AG10803 (cell line): ENCODE results near the gene KARS1.

Experiments used
- DNase-seq: peaks from one replicate; pipeline ENCODE4 v3.0.0; 2010; ENCODE audit warnings: low read depth
- H3K4me3 ChIP-seq: 2 replicates; pipeline ENCODE4 v1.5.1; 2011; ENCODE audit warnings: mild to moderate bottlenecking, low read length, control low read depth
- TF ChIP-seq, protein P1 (sequence below): conservative IDR thresholded peaks from 2 replicates; pipeline ENCODE4 v1.5.1; 2011; ENCODE audit warnings: mild to moderate bottlenecking, low read length, control low read depth, inconsistent platforms

The KARS1 gene

DNA sequence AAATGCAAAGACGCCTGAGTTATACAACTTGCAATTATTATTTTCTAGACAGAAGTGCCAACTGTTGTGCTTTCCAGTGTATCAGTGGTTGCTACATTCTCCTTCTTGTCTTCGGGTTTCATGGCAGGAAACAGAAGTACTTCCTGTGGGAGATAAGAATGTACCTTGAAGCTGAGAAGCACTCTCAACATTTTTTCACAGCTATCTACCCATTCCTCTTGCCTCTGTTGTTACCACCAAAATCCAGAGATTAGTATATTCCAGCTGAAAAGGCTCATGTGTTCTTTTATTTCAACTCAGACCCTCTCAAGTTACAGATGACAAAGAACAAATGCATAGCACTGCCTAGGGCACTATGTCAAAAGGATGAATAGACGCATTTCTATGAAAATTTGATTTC lies 19.6 kb downstream of the KARS1 start:
- no peak overlapping the region for H3K4me3 ChIP-seq
- TF ChIP-seq, protein P1, sequence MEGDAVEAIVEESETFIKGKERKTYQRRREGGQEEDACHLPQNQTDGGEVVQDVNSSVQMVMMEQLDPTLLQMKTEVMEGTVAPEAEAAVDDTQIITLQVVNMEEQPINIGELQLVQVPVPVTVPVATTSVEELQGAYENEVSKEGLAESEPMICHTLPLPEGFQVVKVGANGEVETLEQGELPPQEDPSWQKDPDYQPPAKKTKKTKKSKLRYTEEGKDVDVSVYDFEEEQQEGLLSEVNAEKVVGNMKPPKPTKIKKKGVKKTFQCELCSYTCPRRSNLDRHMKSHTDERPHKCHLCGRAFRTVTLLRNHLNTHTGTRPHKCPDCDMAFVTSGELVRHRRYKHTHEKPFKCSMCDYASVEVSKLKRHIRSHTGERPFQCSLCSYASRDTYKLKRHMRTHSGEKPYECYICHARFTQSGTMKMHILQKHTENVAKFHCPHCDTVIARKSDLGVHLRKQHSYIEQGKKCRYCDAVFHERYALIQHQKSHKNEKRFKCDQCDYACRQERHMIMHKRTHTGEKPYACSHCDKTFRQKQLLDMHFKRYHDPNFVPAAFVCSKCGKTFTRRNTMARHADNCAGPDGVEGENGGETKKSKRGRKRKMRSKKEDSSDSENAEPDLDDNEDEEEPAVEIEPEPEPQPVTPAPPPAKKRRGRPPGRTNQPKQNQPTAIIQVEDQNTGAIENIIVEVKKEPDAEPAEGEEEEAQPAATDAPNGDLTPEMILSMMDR, result no peak
- DNase-seq, result no peak

DNA sequence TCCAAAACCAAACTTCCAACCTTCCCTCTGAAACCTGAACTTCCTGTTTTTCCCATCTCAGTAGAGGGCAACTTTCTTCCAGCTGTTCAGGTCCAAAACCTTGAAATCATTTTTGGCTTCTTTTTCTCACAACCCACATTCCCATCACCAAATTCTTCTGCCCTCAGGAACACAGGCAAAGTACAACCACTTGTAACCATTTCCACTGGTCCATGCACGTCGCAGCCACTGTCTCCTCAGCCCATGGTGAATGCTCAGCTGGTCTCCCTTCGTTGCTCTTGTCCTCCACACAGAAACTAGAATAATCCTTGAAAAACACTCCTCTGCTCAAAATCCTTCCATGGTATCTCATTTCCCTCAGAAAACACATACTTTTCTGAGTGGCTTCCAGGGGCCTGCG lies 20.7 kb downstream of the KARS1 start:
- TF ChIP-seq, protein P1, result no peak
- DNase-seq, result no peak
- H3K4me3 ChIP-seq, result no peak overlapping the region

DNA sequence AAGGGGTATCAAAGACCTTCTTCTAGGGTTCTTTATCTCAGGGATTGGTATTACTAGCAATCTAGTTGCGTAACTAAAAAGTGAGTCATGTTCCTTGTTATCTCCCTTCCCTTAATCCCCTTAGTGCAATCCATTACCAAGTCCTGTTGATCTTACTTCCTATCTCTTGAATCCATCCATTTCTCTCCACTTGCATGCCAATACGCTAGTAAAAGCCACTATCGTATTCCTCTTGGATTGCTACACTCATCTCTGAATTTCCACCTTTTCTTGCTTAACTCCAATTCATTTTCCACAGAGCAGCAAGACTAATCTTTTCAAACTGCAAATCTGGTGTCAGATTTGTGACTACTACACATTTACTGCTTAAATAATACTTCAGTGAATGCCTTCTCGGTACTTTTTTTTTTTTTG lies 22.5 kb downstream of the KARS1 start:
- TF ChIP-seq, protein P1, result no peak
- no peak for DNase-seq
- no peak overlapping the region for H3K4me3 ChIP-seq

DNA sequence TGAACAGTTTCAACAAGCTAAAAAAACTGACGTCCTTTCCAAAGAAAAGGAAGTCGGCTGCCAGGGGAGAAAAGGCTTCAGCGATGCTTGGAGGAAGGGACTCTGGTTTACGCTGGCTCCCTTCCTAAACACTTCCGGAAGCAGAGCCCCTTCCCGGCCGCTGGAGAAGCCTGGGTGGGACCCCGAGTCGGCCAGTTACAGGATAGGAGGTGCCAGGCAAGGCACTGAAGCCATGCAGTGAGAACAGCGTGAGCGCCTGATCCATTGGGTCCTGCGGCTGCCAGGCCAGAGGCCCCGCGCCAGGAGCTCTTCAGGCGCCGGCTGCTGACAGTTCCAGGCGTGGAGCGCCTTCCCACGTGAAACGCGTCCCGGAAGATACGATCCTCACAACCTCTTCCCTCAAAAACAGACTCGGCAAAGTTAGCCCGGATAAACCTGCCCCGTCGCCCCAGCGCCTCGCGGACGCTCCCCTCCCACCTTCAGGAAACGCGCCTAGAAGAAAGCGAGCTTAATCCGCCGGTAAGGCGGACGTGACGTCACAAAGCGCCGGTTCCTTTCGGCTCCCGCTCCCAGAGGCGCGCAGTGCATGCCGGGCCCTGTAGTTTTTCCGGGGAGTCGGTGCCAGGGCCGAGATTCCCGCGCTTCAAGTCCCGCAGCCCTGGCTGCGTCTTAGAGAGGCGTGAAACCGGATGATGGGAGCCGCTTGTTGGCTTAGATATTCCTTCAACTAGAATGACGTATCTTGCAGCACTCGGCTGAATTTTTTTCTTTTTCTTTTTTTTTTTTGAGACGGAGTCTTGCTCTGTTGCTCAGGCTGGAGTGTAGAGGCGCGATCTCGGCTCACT lies 24.5 kb downstream of the KARS1 start, which contains the start of gene ADAT1:
TSS of gene ADAT1 (minus strand) at position 521 of the 845 bp plus-strand sequence. CDS start 2,482 bp downstream, outside the sequence.
- DNase-seq, result peak; percentile 96
- peak within 1 kb of the TSS; percentile 86 for H3K4me3 ChIP-seq
- TF ChIP-seq, protein P1, result no peak

DNA sequence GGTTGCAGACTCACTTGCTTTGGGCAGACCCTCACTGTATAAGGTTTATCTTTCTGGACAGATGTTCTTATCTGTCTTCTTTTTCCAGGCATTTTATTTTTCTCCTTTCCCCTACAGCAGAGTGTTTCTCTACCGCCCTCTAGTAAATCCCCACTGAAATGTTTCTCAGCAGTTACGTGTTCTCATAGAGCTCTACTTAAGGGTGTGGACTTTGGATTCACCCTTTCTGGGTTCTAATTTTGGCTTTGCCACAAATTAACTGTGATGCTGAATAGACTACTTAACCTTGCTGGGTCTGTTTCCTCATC lies 26.3 kb downstream of the KARS1 start:
- TF ChIP-seq, protein P1, result peak; percentile 69
- H3K4me3 ChIP-seq, result no peak overlapping the region
- peak; percentile 47 for DNase-seq

DNA sequence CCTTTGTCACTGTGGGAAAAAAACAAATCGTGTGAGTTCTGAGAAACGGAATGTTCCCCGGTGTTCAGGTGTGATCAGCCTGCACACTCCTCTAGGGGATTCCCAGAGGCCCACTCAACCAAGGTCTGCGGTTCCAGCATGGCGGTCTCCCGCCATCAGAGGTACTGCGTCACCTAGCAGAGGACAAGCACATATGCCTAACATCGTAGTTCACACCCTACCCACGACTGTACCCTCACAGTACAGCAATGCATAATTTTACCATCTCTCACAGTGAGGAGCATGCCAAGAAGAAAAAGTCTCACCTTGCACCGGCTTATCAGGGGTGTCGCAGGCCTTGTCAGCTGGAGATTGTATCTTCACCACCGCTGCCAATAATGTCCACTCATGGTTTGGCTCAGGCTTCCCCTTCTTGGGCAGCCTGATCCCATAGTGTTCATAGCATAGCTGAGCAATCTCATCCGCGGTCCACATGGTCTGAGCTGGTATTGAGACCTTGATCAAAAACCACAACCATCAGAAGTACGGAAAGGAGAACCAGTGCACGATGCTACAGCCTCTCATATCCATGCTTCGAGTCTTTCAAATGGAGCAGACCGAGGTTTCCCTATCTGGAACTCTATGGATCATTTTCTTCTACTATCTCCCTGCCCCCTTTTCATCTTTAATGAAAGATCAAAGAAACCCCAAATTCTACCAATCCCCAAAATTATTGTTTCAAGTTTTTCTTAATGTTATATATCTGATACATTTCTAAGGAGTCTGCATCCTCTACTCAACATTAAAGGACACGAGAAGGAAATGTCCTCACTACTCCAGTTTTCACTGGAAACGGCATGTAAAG lies 26.9 kb downstream of the KARS1 start:
- no peak for DNase-seq
- TF ChIP-seq, protein P1, result no peak
- H3K4me3 ChIP-seq, result no peak overlapping the region

DNA sequence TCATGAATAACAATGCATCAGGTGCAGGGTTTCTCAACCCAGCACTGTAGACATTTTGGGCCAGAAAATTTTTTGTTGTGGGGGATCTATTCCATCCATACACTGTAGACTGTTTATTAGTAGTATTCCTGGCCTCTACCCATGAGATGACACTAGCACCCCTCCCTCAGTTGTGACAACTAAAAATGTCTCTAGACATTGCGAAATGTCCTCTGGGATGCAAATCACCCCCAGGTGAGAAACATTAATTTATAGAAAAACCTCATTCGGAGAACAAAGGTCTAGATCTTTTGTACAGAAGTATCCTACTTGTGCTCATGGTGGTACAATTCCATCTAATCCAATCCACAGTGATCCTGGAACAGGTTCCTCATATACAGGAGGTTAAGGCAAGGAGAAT lies 28.7 kb downstream of the KARS1 start:
- H3K4me3 ChIP-seq, result no peak overlapping the region
- no peak for DNase-seq
- TF ChIP-seq, protein P1, result no peak
